ENCODE results near the gene KRTAP21-2.

Gene KRTAP21-2

DNA sequence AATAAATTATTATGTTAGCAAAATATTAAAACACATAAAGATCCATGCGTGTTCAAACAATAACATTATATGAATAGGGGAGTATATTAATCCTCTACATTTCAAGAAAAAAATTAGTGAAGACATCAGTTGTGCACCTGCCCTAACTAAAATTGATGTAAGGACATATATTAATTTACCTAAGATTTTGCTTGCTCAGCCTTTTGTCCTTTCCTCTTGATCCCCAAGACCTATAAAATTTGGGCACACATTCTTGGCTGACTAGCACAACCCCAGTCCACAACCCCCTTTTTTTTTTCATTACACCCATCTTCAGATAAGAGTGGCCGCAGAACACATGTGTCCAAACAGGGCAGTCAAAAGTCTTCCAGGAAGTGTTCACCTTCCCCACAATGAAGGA, 6.6 kb downstream of the KRTAP21-2 start:
- no peak for DNase-seq (ENCODE audit: low read depth)
- no peak overlapping the region for H3K4me3 ChIP-seq (ENCODE audit: low read length)
- TF ChIP-seq, protein P1, sequence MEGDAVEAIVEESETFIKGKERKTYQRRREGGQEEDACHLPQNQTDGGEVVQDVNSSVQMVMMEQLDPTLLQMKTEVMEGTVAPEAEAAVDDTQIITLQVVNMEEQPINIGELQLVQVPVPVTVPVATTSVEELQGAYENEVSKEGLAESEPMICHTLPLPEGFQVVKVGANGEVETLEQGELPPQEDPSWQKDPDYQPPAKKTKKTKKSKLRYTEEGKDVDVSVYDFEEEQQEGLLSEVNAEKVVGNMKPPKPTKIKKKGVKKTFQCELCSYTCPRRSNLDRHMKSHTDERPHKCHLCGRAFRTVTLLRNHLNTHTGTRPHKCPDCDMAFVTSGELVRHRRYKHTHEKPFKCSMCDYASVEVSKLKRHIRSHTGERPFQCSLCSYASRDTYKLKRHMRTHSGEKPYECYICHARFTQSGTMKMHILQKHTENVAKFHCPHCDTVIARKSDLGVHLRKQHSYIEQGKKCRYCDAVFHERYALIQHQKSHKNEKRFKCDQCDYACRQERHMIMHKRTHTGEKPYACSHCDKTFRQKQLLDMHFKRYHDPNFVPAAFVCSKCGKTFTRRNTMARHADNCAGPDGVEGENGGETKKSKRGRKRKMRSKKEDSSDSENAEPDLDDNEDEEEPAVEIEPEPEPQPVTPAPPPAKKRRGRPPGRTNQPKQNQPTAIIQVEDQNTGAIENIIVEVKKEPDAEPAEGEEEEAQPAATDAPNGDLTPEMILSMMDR (IDR thresholded peaks at IDR 0.05; ENCODE audit: insufficient read depth, low read depth, low read length, missing control alignments), result no peak

DNA sequence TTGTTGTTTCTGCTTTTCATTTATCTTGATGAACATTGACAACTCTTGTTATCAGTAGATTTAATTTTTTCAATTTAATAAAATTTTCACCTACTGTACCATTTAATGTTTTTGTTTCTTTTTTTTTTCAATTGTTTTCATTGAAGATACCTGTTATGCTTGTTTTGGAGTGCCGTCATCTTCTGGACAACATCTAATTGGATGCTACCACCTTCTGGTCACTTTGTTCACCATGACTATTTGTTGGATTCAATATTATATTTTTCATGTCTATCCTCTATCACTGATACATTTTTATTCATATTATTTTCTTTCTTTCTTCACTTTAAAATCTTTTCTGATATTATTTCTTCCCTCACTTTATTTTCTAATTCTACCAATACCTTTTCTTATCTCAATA, 14.0 kb downstream of the KRTAP21-2 start:
- H3K4me3 ChIP-seq (ENCODE audit: low read length), result no peak overlapping the region
- TF ChIP-seq, protein P1 (IDR thresholded peaks at IDR 0.05; ENCODE audit: insufficient read depth, low read depth, low read length, missing control alignments), result peak; percentile 15
- peak; percentile 25 for DNase-seq (ENCODE audit: low read depth)

DNA sequence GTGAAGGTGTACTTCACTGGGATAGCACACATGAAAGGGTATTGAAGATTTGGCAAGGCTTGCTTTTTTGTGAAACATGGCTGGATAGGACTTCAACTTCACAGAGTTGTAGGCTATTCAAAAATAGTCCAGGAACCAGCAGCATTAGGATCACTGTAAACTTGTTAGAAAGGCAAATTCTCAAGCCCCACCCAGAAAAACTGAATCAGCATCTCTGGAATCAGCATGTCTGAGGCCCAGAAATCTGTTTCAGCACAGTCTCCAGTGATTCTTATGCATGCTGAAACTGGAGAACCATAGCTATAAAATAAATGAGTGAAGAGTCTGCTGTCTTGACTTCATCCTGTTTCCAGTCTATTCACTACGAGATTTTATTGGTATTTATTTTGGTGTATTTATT, 20.3 kb downstream of the KRTAP21-2 start:
- peak; percentile 40 for DNase-seq (ENCODE audit: low read depth)
- TF ChIP-seq, protein P1 (IDR thresholded peaks at IDR 0.05; ENCODE audit: insufficient read depth, low read depth, low read length, missing control alignments), result no peak
- H3K4me3 ChIP-seq (ENCODE audit: low read length), result no peak overlapping the region

DNA sequence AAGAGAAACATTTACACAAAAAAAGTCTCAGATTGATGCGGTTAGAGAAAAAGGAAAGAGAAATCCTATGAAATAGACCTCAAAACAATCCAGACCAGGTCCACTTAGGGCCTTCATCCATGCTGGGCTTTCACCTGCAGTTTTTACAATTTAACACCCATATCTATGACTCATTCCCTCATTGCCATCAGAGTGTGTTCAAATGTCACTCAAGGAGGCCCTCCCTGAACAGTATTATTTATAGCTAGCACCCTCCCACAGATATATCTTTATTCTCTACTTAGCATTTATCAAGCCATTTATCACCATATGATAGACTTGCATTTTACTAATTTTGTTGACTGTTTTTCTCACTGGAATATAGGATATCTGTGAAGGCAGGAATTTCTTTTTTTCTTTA, 27.7 kb downstream of the KRTAP21-2 start:
- DNase-seq (ENCODE audit: low read depth), result peak; percentile 20
- H3K4me3 ChIP-seq (ENCODE audit: low read length), result no peak overlapping the region
- TF ChIP-seq, protein P1 (IDR thresholded peaks at IDR 0.05; ENCODE audit: insufficient read depth, low read depth, low read length, missing control alignments), result no peak

DNA sequence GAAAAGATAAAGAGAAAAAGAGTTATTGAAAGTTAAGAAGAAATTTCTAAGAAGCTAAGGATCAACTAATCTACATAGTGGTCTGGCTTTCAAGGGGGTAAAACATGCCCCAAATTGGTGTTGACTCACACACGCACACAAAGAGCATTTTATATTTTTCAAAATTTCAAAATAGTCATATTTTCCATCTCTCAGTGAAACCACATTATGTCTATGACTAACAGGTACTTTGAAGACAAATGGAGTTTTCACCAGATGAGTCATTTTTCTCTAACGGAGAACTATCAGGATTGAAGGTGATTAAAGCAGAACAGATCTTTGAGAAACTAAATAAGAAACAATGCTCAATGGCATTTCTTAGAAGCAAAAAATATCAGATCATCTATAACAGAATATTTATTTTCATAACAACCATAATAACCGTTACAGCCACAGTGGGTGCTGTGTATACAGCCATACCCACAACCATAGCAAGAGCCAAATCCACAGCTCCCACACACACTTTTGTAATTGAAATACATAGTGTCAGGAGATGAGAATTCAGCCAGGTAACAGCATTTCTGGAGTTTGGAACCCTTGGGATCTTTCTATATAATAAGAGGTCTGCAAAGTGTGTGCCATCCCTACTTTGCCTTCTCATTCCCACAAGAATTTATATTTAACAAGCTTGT, 28.7 kb downstream of the KRTAP21-2 start, which contains the start of gene KRTAP21-3:
Gene KRTAP21-3 (minus strand): TSS at position 539 of the 671 bp plus-strand sequence. CDS start 18 bp downstream, at position 521.
- H3K4me3 ChIP-seq (ENCODE audit: low read length), result no peak within 1 kb of the TSS
- peak; percentile 67 for DNase-seq (ENCODE audit: low read depth)
- TF ChIP-seq, protein P1 (IDR thresholded peaks at IDR 0.05; ENCODE audit: insufficient read depth, low read depth, low read length, missing control alignments), result no peak

DNA sequence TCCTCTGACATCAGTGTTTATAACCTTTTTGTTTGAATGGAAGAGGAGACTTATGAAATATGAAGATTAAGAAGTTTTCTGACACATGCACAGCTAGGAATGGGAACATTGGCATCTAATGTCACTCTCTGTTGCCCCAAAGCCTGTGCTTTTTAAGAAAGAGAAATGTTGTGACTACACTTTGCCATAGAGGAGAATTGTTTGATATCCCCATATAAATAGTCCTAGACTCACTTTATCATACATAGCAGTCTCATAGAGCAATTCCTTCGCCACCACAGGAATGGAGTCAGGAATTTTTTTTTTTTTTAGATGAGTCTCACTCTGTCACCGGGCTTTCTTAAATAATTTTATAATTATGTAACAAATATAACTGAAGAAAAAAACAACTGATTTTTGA, 30.0 kb downstream of the KRTAP21-2 start:
- TF ChIP-seq, protein P1 (IDR thresholded peaks at IDR 0.05; ENCODE audit: insufficient read depth, low read depth, low read length, missing control alignments), result no peak
- no peak for DNase-seq (ENCODE audit: low read depth)
- H3K4me3 ChIP-seq (ENCODE audit: low read length), result no peak overlapping the region

DNA sequence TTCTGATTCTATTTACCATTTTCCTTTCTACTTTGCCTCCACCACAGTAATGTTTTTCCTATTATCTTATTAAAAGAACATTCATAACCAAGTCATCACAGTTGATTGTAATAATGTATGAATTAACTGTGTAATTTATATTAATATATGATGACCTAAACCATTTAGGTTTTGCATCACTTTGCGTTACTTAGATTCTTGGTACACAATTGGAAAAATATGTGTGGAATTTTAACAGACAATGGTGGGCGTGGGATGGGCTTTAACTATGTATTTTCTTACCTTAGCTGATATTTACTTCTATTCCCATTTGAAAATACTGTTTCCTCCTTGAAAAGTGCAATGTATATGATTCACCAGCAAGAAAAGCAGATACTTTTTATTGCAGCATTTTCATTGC, 32.1 kb downstream of the KRTAP21-2 start:
- H3K4me3 ChIP-seq (ENCODE audit: low read length), result no peak overlapping the region
- DNase-seq (ENCODE audit: low read depth), result peak; percentile 37
- TF ChIP-seq, protein P1 (IDR thresholded peaks at IDR 0.05; ENCODE audit: insufficient read depth, low read depth, low read length, missing control alignments), result no peak
